Activated gamma-delta T cell (primary cell): Measurements from ENCODE around the gene STOX2.

Experiments
- DNase-seq: peaks from one replicate; lab custom pipeline; 2025; lab: John Stamatoyannopoulos, UW

Gene STOX2

DNA sequence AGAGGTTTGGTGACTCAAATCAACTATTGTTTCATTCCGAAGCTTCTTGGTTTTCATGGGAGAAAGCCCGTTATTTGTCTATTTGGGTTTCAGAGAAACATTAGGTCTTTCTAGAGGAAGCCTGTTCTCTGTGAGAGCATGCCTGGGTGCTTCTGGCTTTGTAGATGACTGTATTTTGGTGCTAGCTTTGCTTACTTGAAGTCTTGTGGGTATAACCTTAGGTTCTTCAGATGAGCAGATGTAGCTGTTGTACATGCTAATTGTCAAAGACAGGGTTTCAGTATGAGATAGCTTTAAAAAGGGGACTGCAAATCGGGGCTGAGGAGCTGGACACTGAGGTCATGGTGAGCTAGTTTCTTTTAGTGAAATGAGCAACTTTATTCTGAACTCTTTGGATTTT lies 7.9 kb upstream of the STOX2 start:
- DNase-seq: no peak

- DNase-seq: no peak
Observed at GRCh38 chr4:183898456-183898855, 6.7 kb upstream of the STOX2 start.

GRCh38 chr4:183903021-183903760 lies 1.9 kb upstream of the STOX2 start:
- DNase-seq: no peak

- no peak for DNase-seq
Observed at GRCh38 chr4:183905593-183906488, 734 bp downstream of the STOX2 start.

DNA sequence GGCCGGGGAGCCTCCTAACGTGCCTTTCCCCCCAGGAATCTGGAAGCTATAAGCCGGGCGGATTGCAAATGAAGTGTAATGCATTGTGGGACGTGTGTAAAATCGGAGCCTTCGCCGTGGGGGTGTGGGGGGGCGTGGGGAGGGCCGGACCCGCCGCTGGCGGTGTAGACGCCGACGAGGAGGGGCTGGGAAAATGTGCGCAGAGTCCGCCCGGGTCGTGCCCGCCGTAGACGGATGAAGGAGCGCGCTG lies 1.3 kb downstream of the STOX2 start:
- DNase-seq: no peak

- DNase-seq: no peak
Observed at GRCh38 chr4:183906739-183907651, 1.9 kb downstream of the STOX2 start.

DNA sequence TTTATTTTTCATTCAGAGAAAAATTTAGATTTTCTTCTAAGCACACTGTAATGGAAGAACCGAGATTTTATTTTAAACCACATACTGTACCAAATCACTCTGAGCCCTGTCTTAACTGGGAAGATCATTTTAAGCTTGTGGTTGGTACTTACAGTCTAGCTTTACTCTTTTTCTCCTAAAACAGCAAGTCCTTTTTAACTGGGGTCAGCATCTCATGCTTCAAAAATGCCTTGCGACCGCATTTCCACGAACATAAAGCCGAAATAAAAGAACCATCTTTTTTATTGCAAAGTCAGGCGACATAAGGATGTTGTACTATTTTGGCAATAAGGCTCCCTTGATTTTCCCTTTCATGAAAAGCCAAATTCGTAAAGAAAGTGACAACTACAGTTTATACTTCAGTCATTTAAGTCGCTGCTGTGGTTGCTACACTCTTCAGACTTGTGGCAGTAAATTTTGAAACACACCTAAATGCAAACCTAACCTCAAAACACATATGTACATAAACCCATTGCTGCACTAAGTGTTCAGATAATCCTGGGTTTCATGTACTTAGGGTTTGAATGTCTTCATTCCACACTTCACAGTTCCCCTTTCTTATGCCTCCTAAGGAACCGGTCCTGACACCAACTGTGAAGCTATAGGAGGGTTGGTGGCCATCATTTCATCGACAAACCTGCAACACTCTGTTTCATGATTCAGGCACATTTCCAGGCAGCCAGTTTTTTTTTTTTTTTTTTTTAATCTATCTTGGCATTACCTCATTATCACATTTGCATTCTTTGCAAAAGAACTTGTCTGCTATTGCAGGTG lies 3.0 kb downstream of the STOX2 start:
- DNase-seq: no peak

GRCh38 chr4:183909187-183909586 lies 4.1 kb downstream of the STOX2 start:
- DNase-seq: no peak

- no peak for DNase-seq
Observed at GRCh38 chr4:183909801-183910200, 4.7 kb downstream of the STOX2 start.

DNA sequence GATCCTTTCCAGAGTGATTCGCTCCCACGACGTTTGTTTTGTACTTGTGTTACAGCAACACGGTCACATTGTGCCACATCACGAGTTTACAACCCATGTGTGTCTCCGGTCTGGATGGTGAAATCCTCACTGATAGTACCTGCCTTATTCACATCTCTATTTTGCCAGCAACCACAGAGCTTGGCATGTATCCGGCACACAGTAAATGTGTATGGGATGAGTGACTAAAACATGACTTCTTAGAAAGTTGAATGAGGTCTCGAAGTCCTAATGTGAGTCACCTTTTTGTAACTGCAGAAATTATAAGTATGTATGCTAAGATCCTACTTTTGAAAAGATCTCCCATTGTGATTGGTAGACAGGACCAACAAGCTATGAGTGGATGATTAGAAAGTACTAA lies 7.5 kb downstream of the STOX2 start:
- no peak for DNase-seq

DNA sequence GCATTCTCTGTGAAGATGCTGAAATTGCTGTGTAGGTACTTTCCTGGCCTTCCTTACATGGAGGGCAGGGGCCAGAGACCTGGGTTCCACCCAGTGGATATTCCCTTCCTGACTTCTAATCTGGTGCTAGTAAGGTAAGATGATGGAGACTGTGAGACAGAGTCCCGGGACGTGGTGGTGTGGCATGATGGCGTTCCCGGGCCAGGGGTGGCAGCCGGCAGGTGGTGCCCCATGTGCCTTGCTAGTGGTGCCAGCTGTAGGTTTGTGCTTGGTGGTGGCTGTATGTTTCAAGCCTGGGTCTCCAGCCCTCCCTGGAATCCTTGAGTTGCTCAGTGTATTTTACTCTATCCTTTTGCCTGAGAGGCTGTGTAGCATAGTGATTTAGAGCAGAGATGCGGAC lies 10.9 kb downstream of the STOX2 start:
- DNase-seq: no peak

DNA sequence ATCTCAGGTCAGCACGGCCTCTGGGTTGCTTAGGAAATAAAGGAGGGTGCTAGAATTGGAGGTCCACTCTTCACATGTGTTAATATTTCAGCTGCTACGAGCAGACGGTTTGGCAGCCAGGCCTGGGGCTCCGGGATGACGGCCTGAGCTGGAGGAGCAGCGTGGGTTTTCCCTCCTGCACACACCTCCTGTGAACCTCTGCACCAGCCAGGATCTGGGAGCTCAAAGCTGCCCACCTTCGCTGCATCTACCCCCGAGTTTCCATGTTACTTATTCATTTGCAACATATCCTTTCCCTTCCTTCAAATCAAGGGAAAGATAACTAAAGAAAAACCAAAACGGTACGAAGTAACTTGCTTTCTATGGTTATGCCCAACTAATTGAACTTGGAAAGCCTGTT lies 13.6 kb downstream of the STOX2 start:
- DNase-seq: no peak

DNA sequence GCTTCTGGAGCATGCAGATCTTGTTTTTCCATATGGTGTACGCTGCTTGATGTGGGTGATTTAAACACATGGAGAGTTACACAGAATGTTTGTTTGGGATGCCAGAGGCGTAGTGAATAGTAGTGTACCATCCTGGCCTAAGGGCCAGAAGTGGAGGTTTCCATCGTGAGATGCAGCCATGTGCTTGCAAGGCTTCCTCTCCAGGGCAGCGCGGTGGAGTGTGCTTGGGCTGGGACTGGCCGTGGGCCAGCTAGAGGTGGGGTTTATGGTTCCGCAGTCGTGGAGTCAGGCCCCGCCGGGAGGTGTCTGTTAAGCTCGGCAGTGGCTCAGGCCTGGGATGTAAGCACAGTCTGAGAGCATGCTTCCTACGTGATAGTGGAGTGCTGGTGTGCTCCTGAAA lies 14.0 kb downstream of the STOX2 start:
- DNase-seq: no peak

GRCh38 chr4:183920512-183920911 lies 15.4 kb downstream of the STOX2 start:
- no peak for DNase-seq

GRCh38 chr4:183921335-183921734 lies 16.2 kb downstream of the STOX2 start:
- DNase-seq: no peak

- DNase-seq: no peak
Observed at GRCh38 chr4:183924362-183925044, 19.4 kb downstream of the STOX2 start.

- no peak for DNase-seq
Observed at GRCh38 chr4:183926950-183927349, 21.8 kb downstream of the STOX2 start.

DNA sequence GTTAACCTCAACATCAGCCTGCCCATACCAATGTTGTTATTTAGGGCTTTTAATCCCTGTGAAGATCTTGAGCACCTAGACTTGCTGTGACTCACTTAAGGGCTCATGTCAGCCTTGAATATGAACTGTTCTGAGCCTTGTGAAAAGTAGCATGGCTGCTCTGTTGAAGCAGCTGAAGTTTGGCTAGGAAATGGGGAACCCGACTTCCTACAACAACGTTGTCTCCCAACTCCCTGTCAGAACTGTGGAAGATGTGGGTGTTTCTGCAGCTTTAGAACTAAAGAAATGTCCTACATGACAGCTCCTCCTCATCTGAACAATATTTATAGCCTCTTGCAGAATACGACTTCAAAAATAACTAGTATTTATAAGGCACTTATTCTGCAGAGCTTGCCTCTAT lies 27.5 kb downstream of the STOX2 start:
- DNase-seq: no peak

- DNase-seq: no peak
Observed at GRCh38 chr4:183934761-183935160, 29.7 kb downstream of the STOX2 start.

DNA sequence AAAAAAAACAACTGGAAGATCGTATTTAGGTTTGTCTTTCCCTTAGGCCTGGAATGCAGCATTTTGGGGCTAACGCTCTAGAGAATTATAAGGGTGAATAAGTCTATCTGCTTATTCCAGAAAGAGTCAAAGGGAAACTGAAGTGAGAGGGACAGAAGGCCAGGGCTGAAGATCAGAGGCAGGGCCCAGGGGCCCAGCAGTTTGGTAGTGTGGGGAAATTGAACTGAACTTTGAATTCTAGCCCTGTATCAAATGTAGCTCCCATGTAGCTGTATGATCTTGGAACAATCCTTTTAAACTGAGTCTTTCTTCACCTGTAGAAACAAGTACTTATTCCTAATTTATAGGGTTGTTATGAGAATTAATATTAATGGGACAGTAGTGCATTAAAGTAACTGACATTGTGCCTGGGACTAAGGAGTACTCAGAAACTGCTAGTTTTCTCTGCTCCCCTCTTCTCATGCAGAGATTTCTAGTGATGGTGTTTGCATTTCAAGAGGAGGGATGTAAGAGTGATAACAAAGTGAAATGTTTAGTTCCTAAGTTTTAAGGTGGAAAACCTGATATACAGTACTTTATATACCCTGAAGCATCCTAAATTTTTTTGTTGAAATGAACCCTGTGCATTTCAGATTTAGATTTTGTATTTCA lies 30.4 kb downstream of the STOX2 start:
- no peak for DNase-seq

GRCh38 chr4:183936047-183936446 lies 30.9 kb downstream of the STOX2 start:
- DNase-seq: no peak
